Stimulated activated CD4-positive, alpha-beta T cell treated with anti-CD3 and anti-CD28 coated beads, TNF-alpha, amount 100 ng/mL, for 4 hours (primary cell): ENCODE measurements around the gene IL1R2.
"Not testable (repeated sequence)": the region's sequence is repeated elsewhere in the genome, so short reads cannot be mapped to it uniquely, and the experiment has no call there.

Experiments used
- DNase-seq, 3 experiments: peaks; one replicate each; pipeline ENCODE4 v3.0.0-alpha.2; 2020; ENCODE audit warnings: low read depth in 3 of 3

Gene IL1R2

DNA sequence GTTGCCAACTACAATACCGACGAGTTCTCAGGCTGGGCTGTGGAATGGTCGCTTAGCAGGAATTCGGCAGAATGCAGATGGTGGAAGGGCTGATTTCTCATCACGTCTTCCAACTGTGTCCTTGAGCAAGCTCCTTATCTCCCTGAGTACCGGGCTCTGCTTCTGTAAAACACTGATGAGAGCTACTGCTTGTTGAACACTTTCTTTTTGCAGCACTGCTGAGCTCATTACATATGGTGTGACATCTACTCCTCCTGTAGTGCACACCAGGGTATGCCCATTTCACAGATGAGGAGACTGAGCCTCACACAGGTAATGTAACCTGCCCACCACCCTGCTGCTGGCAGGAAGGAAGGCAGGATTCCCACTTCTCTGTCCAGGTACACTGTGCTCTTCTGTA is 8.3 kb downstream of the IL1R2 start:
- DNase-seq, result no peak

DNA sequence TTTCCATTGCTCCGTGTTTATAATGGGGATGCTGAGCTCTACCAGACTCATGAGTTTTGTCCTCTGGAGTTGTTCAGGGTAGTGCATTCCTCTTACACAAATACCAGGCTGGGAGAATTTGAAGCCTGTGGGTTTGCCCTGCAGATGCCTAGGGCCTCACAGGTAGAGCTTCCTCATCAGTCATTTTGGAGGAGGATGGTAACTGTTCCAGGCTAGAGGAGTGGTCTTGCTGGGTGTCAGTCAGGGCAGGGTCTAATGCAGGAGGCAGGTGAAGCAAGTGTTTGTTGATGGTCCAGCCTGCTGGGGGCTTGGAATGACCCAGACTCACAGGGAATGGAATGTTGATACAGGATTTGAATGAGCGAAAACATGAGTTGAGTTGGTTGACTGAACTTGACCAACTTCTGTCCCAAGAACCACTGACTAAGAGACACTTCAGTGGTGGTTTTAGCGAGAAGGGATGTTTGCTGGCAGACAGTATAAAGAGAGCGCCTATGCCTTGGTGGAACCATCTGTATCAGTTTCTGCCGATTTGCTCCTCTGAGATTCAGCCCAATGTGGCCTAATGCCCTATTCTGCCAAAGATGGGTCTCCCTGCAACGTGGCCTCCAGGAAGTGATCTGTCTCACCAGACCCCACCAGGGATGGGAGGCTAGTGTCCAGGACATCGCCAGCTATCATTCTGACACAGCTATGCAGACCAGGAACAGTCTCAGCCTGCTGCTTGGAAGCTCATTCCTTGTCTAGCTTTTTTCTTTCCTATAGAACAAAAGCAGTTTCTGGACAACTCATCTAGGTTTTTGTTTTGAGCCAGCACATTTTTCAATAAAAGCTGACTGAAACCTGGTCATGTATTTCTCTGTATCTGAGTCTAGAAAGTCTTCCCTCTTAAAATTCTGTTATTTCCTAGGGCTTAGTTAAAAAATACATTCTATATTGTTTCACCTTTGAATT is 9.3 kb downstream of the IL1R2 start:
- no peak for DNase-seq

DNA sequence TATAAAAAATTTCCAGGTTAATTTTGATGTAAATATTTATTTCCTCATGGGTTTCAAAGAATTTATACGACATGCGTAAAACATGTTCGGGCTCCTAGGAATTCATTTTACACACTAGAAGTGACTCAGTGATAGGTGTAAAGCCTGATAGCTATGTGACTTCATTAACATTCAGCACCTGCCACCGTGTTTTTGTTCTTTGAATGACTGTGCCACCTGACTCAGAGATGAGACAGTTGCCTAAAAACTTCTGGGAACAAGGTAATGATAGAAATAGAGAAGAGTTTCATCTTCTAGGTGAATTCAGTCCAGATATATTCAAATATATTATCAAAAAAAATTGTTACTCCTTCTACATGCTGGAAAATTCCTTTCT is 10.0 kb downstream of the IL1R2 start:
- DNase-seq, result no peak

DNA sequence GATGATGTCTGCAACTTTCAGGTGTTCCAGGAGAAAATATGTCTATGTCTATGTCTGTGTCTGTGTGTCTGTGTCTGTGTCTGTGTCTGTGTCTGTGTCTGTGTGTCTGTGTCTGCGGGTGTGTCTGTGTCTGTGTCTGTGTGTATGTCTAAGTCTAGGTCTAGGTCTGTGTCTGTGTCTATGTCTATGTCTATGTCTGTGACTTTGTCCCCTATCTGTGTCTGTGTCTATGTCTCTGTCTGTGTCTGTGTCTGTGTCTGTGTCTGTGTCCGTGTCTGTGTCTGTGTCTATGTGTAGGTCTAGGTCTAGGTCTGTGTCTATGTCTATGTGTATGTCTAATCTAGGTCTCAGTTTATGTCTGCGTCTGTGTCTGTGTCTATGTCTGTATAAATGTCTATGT is 10.5 kb downstream of the IL1R2 start:
- DNase-seq, result no peak

DNA sequence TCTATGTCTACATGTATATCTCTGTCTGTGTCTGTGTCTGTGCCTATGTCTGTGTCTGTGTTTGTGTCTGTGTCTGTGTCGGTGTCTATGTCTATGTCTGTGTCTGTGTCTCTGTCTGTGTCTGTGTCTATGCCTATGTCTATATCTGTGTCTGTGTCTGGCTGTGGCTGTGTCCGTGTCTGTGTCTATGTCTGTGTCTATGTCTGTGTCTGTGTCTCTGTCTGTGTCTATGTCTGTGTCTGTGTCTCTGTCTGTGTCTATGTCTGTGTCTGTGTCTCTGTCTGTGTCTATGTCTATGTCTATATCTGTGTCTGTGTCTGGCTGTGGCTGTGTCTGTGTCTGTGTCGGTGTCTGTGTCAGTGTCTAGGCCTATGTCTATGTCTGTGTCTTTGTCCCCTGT is 11.1 kb downstream of the IL1R2 start:
- DNase-seq, result not testable (repeated sequence)

DNA sequence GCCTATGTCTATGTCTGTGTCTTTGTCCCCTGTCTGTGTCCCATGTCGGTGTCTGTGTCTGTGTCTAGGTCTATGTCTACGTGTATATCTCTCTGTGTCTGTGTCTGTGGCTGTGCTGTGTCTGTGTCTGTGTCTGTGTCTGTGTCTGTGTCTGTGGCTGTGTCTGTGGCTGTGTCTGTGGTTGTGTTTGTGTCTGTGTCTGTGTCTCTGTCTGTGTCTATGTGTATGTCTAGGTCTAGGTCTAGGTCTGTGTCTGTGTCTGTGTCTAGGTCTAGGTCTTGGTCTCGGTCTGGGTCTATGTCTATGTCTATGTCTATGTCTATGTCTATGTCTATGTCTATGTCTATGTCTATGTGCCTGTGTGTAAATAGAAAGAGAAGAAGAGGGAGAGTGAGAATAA is 11.9 kb downstream of the IL1R2 start:
- no peak for DNase-seq

GRCh38 chr2:102004581-102004980 is 12.8 kb downstream of the IL1R2 start:
- DNase-seq, result no peak

GRCh38 chr2:102005449-102005848 is 13.7 kb downstream of the IL1R2 start:
- no peak for DNase-seq

DNA sequence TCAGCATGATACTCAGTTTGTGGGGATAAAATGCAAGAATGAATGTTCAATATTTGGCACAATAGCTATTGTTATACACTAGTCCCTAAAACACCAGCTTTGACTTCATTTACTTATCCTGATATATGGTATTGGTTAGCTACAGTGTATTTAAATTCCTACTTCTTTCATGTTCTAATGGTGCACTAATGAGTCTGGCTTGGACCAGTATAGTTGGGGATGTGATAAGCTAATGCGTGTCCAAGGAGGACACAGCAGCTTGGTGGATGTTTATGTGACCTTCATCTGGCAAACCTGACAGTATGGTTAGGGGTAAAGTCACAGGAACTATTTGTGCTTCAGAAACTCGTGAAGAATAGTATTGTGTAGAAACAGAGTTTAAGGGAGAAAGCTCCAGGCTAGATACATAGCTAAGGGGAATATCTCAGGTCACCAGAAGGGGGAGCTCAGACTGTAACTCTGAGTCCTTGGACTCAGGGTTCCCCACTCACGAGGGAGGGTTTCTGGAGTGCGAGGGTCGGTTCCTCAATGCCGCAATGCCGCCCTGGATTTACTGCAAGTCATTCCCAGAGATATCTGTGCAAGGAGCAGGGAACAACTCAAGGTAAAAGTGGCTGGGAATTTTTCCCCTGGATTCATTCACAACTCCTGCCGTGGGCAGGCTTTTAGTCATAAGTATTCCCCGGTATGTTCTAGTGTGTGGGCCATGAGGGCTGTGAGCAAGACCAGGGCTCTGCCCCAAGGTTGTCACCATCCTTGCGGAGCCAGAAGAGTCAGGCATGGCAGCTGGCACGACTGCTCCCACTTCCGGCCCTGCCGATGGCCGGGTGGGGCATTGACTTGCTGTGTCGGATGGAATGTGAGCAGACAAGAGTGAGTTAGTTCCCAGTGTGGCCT is 14.5 kb downstream of the IL1R2 start:
- peak in 1 of 3 experiments; percentile 13 for DNase-seq

DNA sequence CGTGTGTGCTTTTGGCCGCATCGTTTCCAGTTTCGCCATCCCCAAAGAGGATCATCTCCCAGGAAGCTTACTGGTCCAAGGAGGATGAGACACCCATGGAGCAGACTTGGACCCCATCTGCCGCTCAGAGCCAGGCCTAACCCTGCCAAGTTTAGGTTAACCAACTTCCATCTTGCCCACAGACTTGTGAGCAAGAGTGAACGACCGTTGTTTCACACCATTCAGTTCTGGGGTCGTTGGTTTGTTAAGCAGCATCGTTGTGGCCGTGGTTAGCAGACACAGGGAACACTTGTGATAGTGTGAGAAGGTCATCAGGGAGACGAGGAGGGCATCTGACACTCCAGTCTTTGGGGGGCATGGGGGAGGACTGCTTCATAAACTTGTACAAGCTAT is 15.1 kb downstream of the IL1R2 start:
- DNase-seq, result no peak

DNA sequence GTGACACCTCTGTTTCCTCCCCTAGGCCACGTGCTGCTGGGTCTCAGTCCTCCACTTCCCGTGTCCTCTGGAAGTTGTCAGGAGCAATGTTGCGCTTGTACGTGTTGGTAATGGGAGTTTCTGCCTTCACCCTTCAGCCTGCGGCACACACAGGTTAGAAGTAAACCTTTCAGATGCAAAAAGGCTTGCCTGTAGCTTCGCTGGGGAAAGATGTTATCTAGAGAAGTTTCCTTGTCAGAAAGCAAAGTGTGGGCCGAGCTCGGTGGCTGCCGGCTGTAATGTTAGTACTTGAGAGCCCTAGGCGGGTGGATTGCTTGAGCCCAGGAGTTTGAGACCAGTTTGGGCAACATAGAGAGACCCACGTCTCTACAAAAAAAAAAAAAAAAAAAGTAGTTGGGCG is 16.7 kb downstream of the IL1R2 start:
- no peak for DNase-seq

- DNase-seq, result no peak
Measured at GRCh38 chr2:102009557-102009956, 17.8 kb downstream of the IL1R2 start.

DNA sequence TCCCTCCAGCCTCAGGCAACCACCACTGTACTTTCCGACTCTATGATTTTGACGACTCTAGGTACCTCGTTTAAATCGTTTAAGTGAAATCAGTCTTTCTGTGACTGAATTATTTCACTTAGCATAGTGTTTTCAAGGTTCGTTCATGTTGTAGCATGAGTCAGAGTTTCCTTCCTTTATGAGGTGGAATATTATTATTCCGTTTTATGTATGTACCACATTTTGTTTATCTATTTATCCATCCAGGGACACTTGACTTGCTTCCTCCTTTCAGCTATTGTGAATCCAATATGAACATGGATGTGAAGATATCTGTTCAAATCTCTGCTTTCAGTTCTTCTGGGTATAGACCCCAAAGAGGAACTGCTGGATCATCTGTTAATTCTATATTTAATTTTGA is 19.1 kb downstream of the IL1R2 start:
- DNase-seq, result no peak

GRCh38 chr2:102012061-102012614 is 20.4 kb downstream of the IL1R2 start:
- DNase-seq, result no peak

DNA sequence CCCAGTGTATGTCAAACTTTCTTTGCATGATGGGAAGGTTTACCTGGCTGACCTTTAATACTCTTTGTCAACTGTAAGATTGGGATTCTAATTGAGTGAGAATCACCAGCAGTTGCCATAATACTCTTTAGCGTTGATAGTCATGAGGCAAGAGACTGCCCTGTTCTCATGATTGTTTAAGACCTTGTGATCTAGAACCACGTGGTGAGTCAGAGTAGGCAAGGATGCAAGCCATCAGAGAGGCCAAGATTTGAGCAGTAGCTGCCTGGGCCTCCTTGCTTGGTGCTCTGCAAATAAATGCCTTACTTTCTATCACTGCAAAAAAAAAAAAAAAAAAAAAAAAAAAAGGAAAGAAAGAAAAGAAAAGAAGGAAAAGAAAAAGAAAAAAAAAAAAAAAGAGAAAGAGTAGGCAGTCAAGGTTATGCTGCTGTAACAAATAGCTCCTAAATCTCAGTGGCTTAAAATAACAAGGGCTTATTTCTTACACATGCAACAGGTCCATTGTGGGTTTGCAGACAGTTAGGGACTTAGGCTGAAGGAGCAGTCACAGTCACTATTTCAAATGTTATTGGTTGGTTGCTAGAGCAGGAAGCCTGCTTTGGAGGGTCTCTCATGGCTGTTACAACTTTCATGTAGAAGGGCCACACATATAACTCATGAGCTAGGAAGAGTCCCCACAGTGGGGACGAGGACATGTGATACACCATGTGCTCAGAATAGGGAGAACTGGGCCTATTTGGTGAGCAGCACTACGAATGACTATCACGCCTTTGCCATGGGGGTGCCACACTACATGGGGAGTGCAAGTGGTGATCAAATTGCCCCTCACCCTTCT is 21.7 kb downstream of the IL1R2 start:
- no peak for DNase-seq

- no peak for DNase-seq
Measured at GRCh38 chr2:102014041-102014345, 22.2 kb downstream of the IL1R2 start.

- no peak for DNase-seq
Measured at GRCh38 chr2:102015399-102015798, 23.6 kb downstream of the IL1R2 start.

- DNase-seq, result no peak
Measured at GRCh38 chr2:102016399-102016955, 24.7 kb downstream of the IL1R2 start.

- no peak for DNase-seq
Measured at GRCh38 chr2:102018823-102019445, 27.2 kb downstream of the IL1R2 start.

GRCh38 chr2:102020596-102021170 is 28.9 kb downstream of the IL1R2 start:
- peak; percentile 76 to 85 (median 82) for DNase-seq

- no peak for DNase-seq
Measured at GRCh38 chr2:102021779-102022178, 30.0 kb downstream of the IL1R2 start.
